Spleen (tissue), 11 donors: ENCODE data around the gene TMEM170B. TPM values are rescaled to one million over a fixed set of nuclear protein-coding genes. Genes with fewer than 3 reads are reported as not detected.
A peak's percentile ranks its signal among the peaks of the same experiment; 100 is the strongest.

Source experiments
- DNase-seq: peaks from one replicate; pipeline ENCODE4 v3.0.0-alpha.2; 2020
- H3K27ac ChIP-seq, 8 donors: fragments of 200-600 bp; sonication (generic) in 7 of 8; 1 replicate in 4 of 8; 2 replicates in 4 of 8; pipeline versions ENCODE4 v1.5.0 to v1.8.0; 2016 to 2021; ENCODE audit warnings: inconsistent platforms in 4 of 8, mild to moderate bottlenecking in 4 of 8, moderate library complexity in 1 of 8
- H3K27me3 ChIP-seq, 7 donors: fragments of 200-600 bp; sonication (generic) in 6 of 7; replicated peaks in 1 of 7; 1 replicate in 4 of 7; 2 replicates in 3 of 7; pipeline versions ENCODE4 v1.5.0 to v1.8.0; 2016 to 2021; ENCODE audit warnings: inconsistent platforms in 3 of 7, mild to moderate bottlenecking in 1 of 7
- H3K36me3 ChIP-seq, 6 donors: fragments of 200-600 bp; sonication (generic) in 5 of 6; 1 replicate in 4 of 6; 2 replicates in 2 of 6; pipeline versions ENCODE4 v1.5.0 to v1.8.0; 2016 to 2021; ENCODE audit warnings: inconsistent platforms in 2 of 6
- H3K4me1 ChIP-seq, 6 donors: fragments of 200-600 bp; sonication (generic) in 5 of 6; 1 replicate in 3 of 6; 2 replicates in 3 of 6; pipeline versions ENCODE4 v1.5.0 to v1.8.0; 2016 to 2021; ENCODE audit warnings: inconsistent platforms in 3 of 6
- H3K4me3 ChIP-seq, 8 donors: fragments of 200-600 bp; sonication (generic) in 7 of 8; 1 replicate in 4 of 8; 2 replicates in 4 of 8; pipeline versions ENCODE4 v1.5.0 to v1.8.0; 2016 to 2021; ENCODE audit warnings: inconsistent platforms in 4 of 8, mild to moderate bottlenecking in 4 of 8, moderate library complexity in 2 of 8
- H3K9me3 ChIP-seq, 8 donors: fragments of 200-600 bp; sonication (generic) in 7 of 8; 1 replicate in 4 of 8; 2 replicates in 4 of 8; pipeline versions ENCODE4 v1.5.0 to v1.8.0; 2016 to 2021; ENCODE audit warnings: inconsistent platforms in 4 of 8
- CTCF ChIP-seq, 11 experiments: fragments of 200-600 bp in 7 of 11; fragments of 450-650 bp in 4 of 11; sonication (generic) in 4 of 11; IDR thresholded peaks in 8 of 11; conservative IDR thresholded peaks in 3 of 11; 1 replicate in 7 of 11; 2 replicates in 4 of 11; pipeline versions ENCODE4 v1.4.0 to v1.8.0; 2016 to 2021; ENCODE audit warnings: antibody characterized with exemption in 11 of 11, inconsistent platforms in 4 of 11, mild to moderate bottlenecking in 1 of 11
- POLR2A ChIP-seq, 3 donors: fragments of 450-650 bp; IDR thresholded peaks; one replicate each; pipeline ENCODE4 v1.5.1; 2017; ENCODE audit warnings: antibody characterized with exemption in 3 of 3, mild to moderate bottlenecking in 1 of 3
- POLR2AphosphoS5 ChIP-seq, 3 donors: sonication (generic); formaldehyde crosslinking; IDR thresholded peaks; one replicate each; pipeline ENCODE4 v1.5.1; 2017; ENCODE audit warnings: antibody characterized with exemption in 3 of 3
- WGBS, 5 donors: extraction: QIAGEN DNeasy Blood & Tissue Kit in 3 of 5; methylation state at CpG; one replicate each; pipeline versions ENCODE4 v1.1.5 to v1.1.7; 2013 to 2018; 5-methylcytosine and 5-hydroxymethylcytosine counted together
- intact Hi-C: fragments of 100-400 bp; cut with DNase I; formaldehyde crosslinking; loops from one replicate; pipeline ENCODE4 v1.15.0; 2023; ENCODE audit warnings: low total_unique reads
- polyA plus RNA-seq, 3 donors: library from polyadenylated mRNA; stranded (reverse); fragments of 200-250 nt; gene quantifications; one replicate each; pipeline ENCODE4 v1.2.1, GENCODE V29; 2013
- total RNA-seq, 7 donors: library from RNA; depleted of rRNA in 3 of 7; stranded (reverse); fragments of >200 nt in 3 of 7; fragmentation: NEBNext Ultra II Directional in 4 of 7; extraction: Animal tissue kit (Norgen Biotek cat#: 25700) in 4 of 7; gene quantifications; one replicate each; pipeline versions ENCODE4 v1.1.0 to v1.2.1, GENCODE V29; 2016 to 2021
- donor health status: healthy with polysubstance abuse.
- donor health status: DM: no; HTN: no; CAD: no; lungs with moderate emphysema.
- donor health status: DM: no; HTN: no; CAD: no.
- donor health status: Bipolar disorder and iron deficiency.
- donor health status: healthy.
- donor health status: DM: no; HTN: no; CAD: no.
- donor health status: DM: yes; HTN: yes; CAD: no.

The TMEM170B gene
- total and polyA plus RNA-seq, 10 donors, result 1.2 to 19.8 (median 7.6) TPM

DNA sequence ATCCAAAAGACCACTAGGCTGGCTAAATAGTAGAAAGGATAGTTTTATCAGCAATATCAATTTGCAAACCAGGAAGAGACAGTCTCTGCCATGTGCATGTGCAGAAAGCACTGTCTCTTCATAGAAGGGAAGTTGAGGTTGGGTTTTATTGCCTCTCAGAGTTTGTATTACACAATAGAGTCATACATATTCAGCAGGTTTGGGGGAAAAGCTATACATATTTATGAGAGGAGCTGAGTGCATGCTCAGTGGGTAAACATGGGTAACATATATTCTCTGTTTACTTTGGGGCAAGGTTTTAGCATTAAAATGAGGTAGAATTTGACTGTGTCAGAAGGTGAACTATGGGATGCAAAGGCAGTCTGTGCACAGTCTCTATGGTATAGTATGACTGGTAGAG is 14.9 kb downstream of the TMEM170B start:
- Histone ChIP-seq H3K27me3 (no peaks in the 10 kb centered on the region), H3K36me3 (no peaks in the 10 kb centered on the region), H3K9me3 (no peaks in the 10 kb centered on the region), H3K4me1 (peaks cover 0 to 45% (median 0%) of the 10 kb centered on the region in 6 donors), H3K27ac (peak overlapping the region in 3 of 8 donors; percentile 27 to 60 (median 55)), H3K4me3 (no peak overlapping the region)
- DNase-seq, result no peak
- intact Hi-C loops, result no loop called here
- TF ChIP-seq CTCF (IDR thresholded peaks at IDR 0.05 in 8 of 11, conservative IDR thresholded peaks at IDR 0.05 in 3 of 11) (no peak), POLR2A (IDR thresholded peaks at IDR 0.05) (no peak), POLR2AphosphoS5 (IDR thresholded peaks at IDR 0.05) (no peak)

DNA sequence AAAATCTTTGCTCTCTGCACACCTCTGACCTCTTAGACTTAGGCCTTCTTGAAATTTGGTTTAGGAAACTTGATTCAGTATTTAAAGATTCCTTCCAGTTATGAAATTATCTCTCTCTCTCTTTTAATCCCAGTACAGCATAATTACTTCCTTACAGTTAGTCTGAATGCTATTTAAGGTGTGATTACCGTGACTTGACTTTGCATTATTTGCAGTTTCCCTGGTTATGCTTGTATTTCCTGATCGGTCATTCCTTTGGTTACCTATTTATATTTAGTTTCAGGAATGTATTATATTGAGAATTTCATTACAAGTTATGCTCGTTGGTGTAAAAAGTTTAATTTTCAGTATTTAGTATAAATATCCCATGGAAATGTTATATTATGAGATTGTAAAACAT is 16.3 kb downstream of the TMEM170B start:
- peak overlapping the region in 2 of 8 donors; percentile 55 to 60 for H3K27ac ChIP-seq
- no peaks in the 10 kb centered on the region for H3K9me3 ChIP-seq
- intact Hi-C loops, result no loop called here
- no peak for TF ChIP-seq POLR2AphosphoS5 (IDR thresholded peaks at IDR 0.05)
- no peak for TF ChIP-seq POLR2A (IDR thresholded peaks at IDR 0.05)
- H3K4me3 ChIP-seq, result no peak overlapping the region
- no peaks in the 10 kb centered on the region for H3K27me3 ChIP-seq
- no peak for DNase-seq
- no peaks in the 10 kb centered on the region for H3K36me3 ChIP-seq
- H3K4me1 ChIP-seq, result peaks cover 0 to 38% (median 0%) of the 10 kb centered on the region in 6 donors
- WGBS, 5 donors, result 74 to 91% (median 81%) methylated on average over 3 of the region's 3 CpGs

DNA sequence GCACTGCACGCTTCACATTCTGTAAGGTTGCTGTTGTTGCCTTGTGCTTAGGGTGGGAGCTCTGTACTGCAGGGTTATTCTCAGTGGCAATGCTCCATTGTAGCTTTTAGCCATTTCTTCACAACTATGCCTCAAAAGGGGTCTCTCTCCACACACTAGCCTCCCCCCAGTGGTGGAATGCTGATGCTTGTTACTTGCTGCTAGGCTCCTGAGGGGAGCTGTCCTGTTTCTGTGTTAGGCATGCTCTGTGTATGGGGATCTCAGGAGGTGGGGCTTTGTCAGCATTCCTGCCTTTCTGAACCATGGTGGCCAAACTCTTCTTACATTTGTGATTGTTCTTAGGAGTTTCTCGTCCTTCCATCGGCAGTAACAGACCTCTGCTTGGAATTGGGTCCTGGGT is 18.8 kb downstream of the TMEM170B start:
- Histone ChIP-seq H3K27me3 (no peaks in the 10 kb centered on the region), H3K9me3 (no peaks in the 10 kb centered on the region), H3K4me3 (no peak overlapping the region), H3K27ac (no peak overlapping the region), H3K4me1 (peaks cover 0 to 33% (median 0%) of the 10 kb centered on the region in 6 donors), H3K36me3 (no peaks in the 10 kb centered on the region)
- no peak for TF ChIP-seq POLR2A (IDR thresholded peaks at IDR 0.05)
- TF ChIP-seq POLR2AphosphoS5 (IDR thresholded peaks at IDR 0.05), result no peak
- TF ChIP-seq CTCF (IDR thresholded peaks at IDR 0.05 in 8 of 11, conservative IDR thresholded peaks at IDR 0.05 in 3 of 11), result no peak
- intact Hi-C loops, result no loop called here
- 94 to 96% (median 95%) methylated on average over 3 of the region's 3 CpGs for WGBS, 5 donors
- DNase-seq, result no peak

GRCh38 chr6:11563793-11564192 is 26.2 kb downstream of the TMEM170B start:
- no peak for DNase-seq
- Histone ChIP-seq H3K4me1 (peaks cover 0 to 8% (median 0%) of the 10 kb centered on the region in 6 donors), H3K9me3 (no peaks in the 10 kb centered on the region), H3K36me3 (peaks cover 0 to 22% (median 11%) of the 10 kb centered on the region in 6 donors), H3K4me3 (no peak overlapping the region), H3K27ac (no peak overlapping the region), H3K27me3 (no peaks in the 10 kb centered on the region)
- intact Hi-C loops, result no loop called here
- no peak for TF ChIP-seq CTCF (IDR thresholded peaks at IDR 0.05 in 8 of 11, conservative IDR thresholded peaks at IDR 0.05 in 3 of 11)
- no peak for TF ChIP-seq POLR2AphosphoS5 (IDR thresholded peaks at IDR 0.05)
- no peak for TF ChIP-seq POLR2A (IDR thresholded peaks at IDR 0.05)
- 62 to 81% (median 73%) methylated on average over 3 of the region's 3 CpGs for whole genome bisulfite sequencing, 5 donors

DNA sequence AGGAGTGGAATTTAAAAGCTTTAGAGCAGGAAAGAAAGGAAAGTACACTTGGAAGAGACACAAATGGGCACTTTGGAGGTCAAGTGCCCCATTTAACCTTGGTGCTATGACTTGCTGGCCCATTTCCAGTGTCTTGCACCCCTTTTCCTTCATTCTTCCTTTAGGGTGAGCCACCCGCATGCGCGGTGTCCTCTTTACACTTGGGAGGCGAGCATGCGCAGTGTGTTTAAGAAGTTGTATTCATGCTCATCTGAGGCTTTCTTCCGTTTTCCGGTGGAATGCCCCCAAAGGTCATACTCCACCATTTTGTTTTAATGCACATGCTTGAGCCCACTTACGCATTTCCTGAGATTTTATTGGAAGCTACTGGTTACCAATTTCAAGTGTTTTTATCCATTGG is 29.1 kb downstream of the TMEM170B start:
- Histone ChIP-seq H3K9me3 (no peaks in the 10 kb centered on the region), H3K4me1 (peaks cover 0 to 8% (median 0%) of the 10 kb centered on the region in 6 donors), H3K36me3 (peaks cover 0 to 26% (median 11%) of the 10 kb centered on the region in 6 donors), H3K27me3 (no peaks in the 10 kb centered on the region), H3K27ac (no peak overlapping the region), H3K4me3 (no peak overlapping the region)
- no peak for DNase-seq
- WGBS, 5 donors, result 93 to 98% (median 97%) methylated on average over 8 of the region's 8 CpGs
- intact Hi-C loops, result no loop called here
- TF ChIP-seq CTCF (IDR thresholded peaks at IDR 0.05 in 8 of 11, conservative IDR thresholded peaks at IDR 0.05 in 3 of 11) (no peak), POLR2AphosphoS5 (IDR thresholded peaks at IDR 0.05) (no peak), POLR2A (IDR thresholded peaks at IDR 0.05) (no peak)
